H1 (cell line): Measurements from ENCODE around the gene SPP1. TPM values are rescaled to one million over a fixed set of nuclear protein-coding genes. Genes with fewer than 3 reads are reported as not detected.
"Not testable (repeated sequence)": the region's sequence is repeated elsewhere in the genome, so short reads cannot be mapped to it uniquely, and the experiment has no call there.

Experiments used
- CTCF ChIA-PET: fragments of 300-600 bp; sonication (Branson Sonifier 250); formaldehyde crosslinking; loops from one replicate; lab custom pipeline; 2021; ENCODE audit not compliant: partially characterized antibody; lab: Charles Lee
- POLR2A ChIA-PET: fragments of 300-600 bp; sonication (Branson Sonifier 250); formaldehyde crosslinking; loops from one replicate; lab custom pipeline; 2021; ENCODE audit warnings: inconsistent platforms; ENCODE audit not compliant: partially characterized antibody; lab: Charles Lee
- DNase-seq, 2 experiments: peaks; one replicate each; pipeline versions ENCODE4 v3.0.0 to v3.0.0-alpha.2; 2010 to 2022; ENCODE audit warnings: low spot score in 2 of 2, low read depth in 1 of 2, mixed read lengths in 1 of 2
- FAIRE-seq: peaks from 2 replicates; lab custom pipeline; 2011; peaks lifted over from hg19 to GRCh38; lab: Jason Lieb, UNC
- H2AFZ ChIP-seq: 2 replicates; pipeline ENCODE4 v1.8.1; 2012; ENCODE audit warnings: low read length, inconsistent platforms
- H2AK5ac ChIP-seq: 2 replicates; pipeline ENCODE4 v1.6.1; 2013; ENCODE audit warnings: low read depth, low read length
- H2BK120ac ChIP-seq: replicated peaks from 2 replicates; pipeline ENCODE3; 2013; ENCODE audit warnings: low read depth, low read length, inconsistent platforms
- H2BK12ac ChIP-seq: 2 replicates; pipeline ENCODE4 v1.6.1; 2013; ENCODE audit warnings: low read depth, low read length
- H2BK15ac ChIP-seq: 2 replicates; pipeline ENCODE4 v1.6.1; 2013; ENCODE audit warnings: low read length
- H2BK20ac ChIP-seq: 2 replicates; pipeline ENCODE4 v1.6.1; 2013; ENCODE audit warnings: low read length
- H2BK5ac ChIP-seq: 2 replicates; pipeline ENCODE4 v1.6.1; 2013; ENCODE audit warnings: low read depth, low read length
- H3K14ac ChIP-seq: 2 replicates; pipeline ENCODE4 v1.6.1; 2013; ENCODE audit warnings: inconsistent platforms; ENCODE audit not compliant: insufficient read length
- H3K18ac ChIP-seq: 2 replicates; pipeline ENCODE4 v1.6.1; 2013; ENCODE audit warnings: low read length; ENCODE audit errors: extremely low read depth
- H3K23ac ChIP-seq: 2 replicates; pipeline ENCODE4 v1.6.1; 2013; ENCODE audit warnings: inconsistent platforms; ENCODE audit not compliant: insufficient read length
- H3K23me2 ChIP-seq: 2 replicates; pipeline ENCODE4 v1.6.1; 2013; ENCODE audit warnings: low read depth, low read length
- H3K27ac ChIP-seq: 2 replicates; pipeline ENCODE4 v1.6.1; 2011; ENCODE audit warnings: low read depth, low read length, inconsistent platforms
- H3K27me3 ChIP-seq, 4 experiments: replicated peaks in 1 of 4; 1 replicate in 1 of 4; 2 replicates in 3 of 4; pipeline versions ENCODE4 v1.6.1 to v1.8.1; 2011 to 2013; ENCODE audit warnings: low read length in 3 of 4, mild to moderate bottlenecking in 3 of 4, inconsistent platforms in 2 of 4, mixed read lengths in 2 of 4, moderate library complexity in 1 of 4; ENCODE audit not compliant: control insufficient read depth in 3 of 4, insufficient read depth in 3 of 4; ENCODE audit errors: extremely low read depth in 1 of 4
- H3K36me3 ChIP-seq, 4 experiments: 2 replicates each; pipeline versions ENCODE4 v1.6.1 to v1.8.1; 2011 to 2013; ENCODE audit warnings: mild to moderate bottlenecking in 4 of 4, low read length in 3 of 4, moderate library complexity in 2 of 4, control low read depth in 1 of 4, inconsistent platforms in 1 of 4; ENCODE audit not compliant: insufficient read depth in 4 of 4, control insufficient read depth in 2 of 4
- H3K4ac ChIP-seq: replicated peaks from 2 replicates; pipeline ENCODE3; 2013; ENCODE audit warnings: low read length, low read depth, mixed read lengths, inconsistent platforms; ENCODE audit not compliant: insufficient read length
- H3K4me1 ChIP-seq, 4 experiments: replicated peaks in 1 of 4; 1 replicate in 1 of 4; 2 replicates in 3 of 4; pipeline versions ENCODE4 v1.6.1 to v1.8.1; 2011 to 2013; ENCODE audit warnings: low read length in 3 of 4, inconsistent platforms in 2 of 4, mixed read lengths in 1 of 4; ENCODE audit not compliant: insufficient read depth in 4 of 4, control insufficient read depth in 3 of 4
- H3K4me2 ChIP-seq, 2 experiments: 2 replicates each; pipeline versions ENCODE4 v1.6.1 to v1.8.1; 2011 to 2013; ENCODE audit warnings: low read depth in 2 of 2, low read length in 2 of 2, control low read depth in 1 of 2, inconsistent platforms in 1 of 2, mild to moderate bottlenecking in 1 of 2; ENCODE audit not compliant: insufficient read depth in 1 of 2
- H3K4me3 ChIP-seq, 4 experiments: fragments of 200-600, 300-600 bp in 1 of 4; sonication (generic), shearing (Covaris generic), sonication (Bioruptor Twin) in 1 of 4; 2 replicates each; pipeline versions ENCODE4 v1.5.1 to v1.8.1; 2011 to 2016; ENCODE audit warnings: low read length in 4 of 4, low read depth in 3 of 4, control low read depth in 2 of 4, inconsistent platforms in 2 of 4, mild to moderate bottlenecking in 2 of 4, mixed read lengths in 1 of 4, moderate library complexity in 1 of 4; ENCODE audit not compliant: insufficient read depth in 2 of 4; ENCODE audit errors: extremely low read depth in 1 of 4
- H3K56ac ChIP-seq: replicated peaks from 2 replicates; pipeline ENCODE3; 2013; ENCODE audit warnings: low read depth, mild to moderate bottlenecking, mixed read lengths, low read length, inconsistent platforms; ENCODE audit not compliant: insufficient read length
- H3K79me1 ChIP-seq: 2 replicates; pipeline ENCODE4 v1.6.1; 2013; ENCODE audit warnings: low read depth, low read length, control low read depth
- H3K79me2 ChIP-seq, 2 experiments: 2 replicates each; pipeline versions ENCODE4 v1.6.1 to v1.8.1; 2012 to 2013; ENCODE audit warnings: low read length in 2 of 2, mild to moderate bottlenecking in 2 of 2, inconsistent platforms in 1 of 2; ENCODE audit not compliant: insufficient read depth in 2 of 2, control insufficient read depth in 1 of 2
- H3K9ac ChIP-seq, 4 experiments: replicated peaks in 1 of 4; 1 replicate in 1 of 4; 2 replicates in 3 of 4; pipeline versions ENCODE4 v1.6.1 to v1.8.1; 2011 to 2013; ENCODE audit warnings: low read depth in 3 of 4, low read length in 3 of 4, control low read depth in 2 of 4, mild to moderate bottlenecking in 2 of 4, moderate library complexity in 2 of 4, inconsistent platforms in 1 of 4; ENCODE audit errors: extremely low read depth in 1 of 4
- H3K9me3 ChIP-seq, 2 experiments: 2 replicates each; pipeline versions ENCODE4 v1.6.1 to v1.8.1; 2012 to 2013; ENCODE audit warnings: mild to moderate bottlenecking in 2 of 2, moderate library complexity in 2 of 2, control low read depth in 1 of 2, inconsistent platforms in 1 of 2, low read depth in 1 of 2, low read length in 1 of 2, mixed read lengths in 1 of 2; ENCODE audit not compliant: insufficient read depth in 2 of 2
- H4K20me1 ChIP-seq, 2 experiments: replicated peaks in 1 of 2; 2 replicates each; pipeline versions ENCODE3 to v1.8.1; 2011 to 2013; ENCODE audit warnings: inconsistent platforms in 2 of 2, low read length in 2 of 2, mild to moderate bottlenecking in 1 of 2; ENCODE audit not compliant: insufficient read depth in 2 of 2, control insufficient read depth in 1 of 2
- H4K5ac ChIP-seq: 2 replicates; pipeline ENCODE4 v1.6.1; 2013; ENCODE audit warnings: low read length, low read depth, mixed read lengths, inconsistent platforms; ENCODE audit not compliant: insufficient read length
- H4K8ac ChIP-seq: 2 replicates; pipeline ENCODE4 v1.8.0; 2013; ENCODE audit warnings: mild to moderate bottlenecking, moderate library complexity, low read length, inconsistent platforms; ENCODE audit not compliant: insufficient read depth; ENCODE audit errors: extremely low read depth
- H4K91ac ChIP-seq: replicated peaks from 2 replicates; pipeline ENCODE3; 2013; ENCODE audit warnings: low read length, mixed read lengths, inconsistent platforms; ENCODE audit not compliant: insufficient read length
- YY1 ChIP-seq: IDR thresholded peaks from 2 replicates; pipeline ENCODE4 v1.6.1; 2011; ENCODE audit warnings: low read depth, mild to moderate bottlenecking, low read length
- WGBS, 2 experiments: shearing (Covaris generic) in 1 of 2; methylation state at CpG; one replicate each; pipeline versions ENCODE4 v1.1.6 to v1.1.7; 2013 to 2015; ENCODE audit warnings: low lambda C conversion rate in 2 of 2, mixed read lengths in 2 of 2, inconsistent platforms in 1 of 2, low coverage in 1 of 2, missing lambda C conversion rate in 1 of 2; ENCODE audit not compliant: insufficient replicate concordance in 2 of 2, insufficient coverage in 1 of 2, insufficient read length in 1 of 2; ENCODE audit errors: extremely low coverage in 1 of 2, missing lambda C conversion rate in 1 of 2; 5-methylcytosine and 5-hydroxymethylcytosine counted together
- polyA plus RNA-seq, 7 experiments: library from polyadenylated mRNA; depleted of rRNA in 3 of 7; stranded (reverse) in 5 of 7; unstranded in 2 of 7; fragments of >200 nt in 5 of 7; fragments of 200-250 nt in 2 of 7; gene quantifications; 1 replicate in 5 of 7; 2 replicates in 1 of 7; 4 replicates in 1 of 7; pipeline versions ENCODE4 v1.2.1 to v1.2.3, GENCODE V29; 2011 to 2013; ENCODE audit warnings: missing spikeins in 2 of 7, mixed read lengths in 2 of 7
- total RNA-seq: library from RNA; stranded (reverse); fragmentation: NEBNext Ultra II Directional; extraction: Animal tissue kit (Norgen Biotek cat#: 25700); gene quantifications from 2 replicates; pipeline ENCODE4 v1.2.1, GENCODE V29; 2021

The SPP1 gene
- total and polyA plus RNA-seq, 2 of the 8 experiments (the other 6 are each of a cell fraction or from before 2014, with no cell fraction given): 13.7 to 26.5 TPM

- H3K23ac ChIP-seq, H3K4me3 ChIP-seq, H2BK20ac ChIP-seq, H3K9ac ChIP-seq, H3K4me2 ChIP-seq, H3K18ac ChIP-seq, H3K9me3 ChIP-seq, H3K56ac ChIP-seq, POLR2A ChIA-PET, H3K4me1 ChIP-seq, H3K27me3 ChIP-seq, H4K20me1 ChIP-seq, H2AFZ ChIP-seq, H3K4ac ChIP-seq, H2BK120ac ChIP-seq, H4K91ac ChIP-seq, H2BK5ac ChIP-seq, DNase-seq, H3K27ac ChIP-seq, H2BK15ac ChIP-seq, H3K36me3 ChIP-seq, H4K5ac ChIP-seq, H2AK5ac ChIP-seq, H3K14ac ChIP-seq: not testable (repeated sequence)
- 93% methylated on average over 2 of the region's 2 CpGs; no CpG with 5 or more reads in 1 of the 2 experiments for WGBS, 2 experiments
- CTCF ChIA-PET: interaction anchor here (0.9 to 1.2 kb wide), 2 partner anchors 23 to 26 kb away, joined by 3 to 4 read pairs; no protein-coding TSS in a partner anchor
- 0 out of 2 replicates have a peak, but pooled peaks have one; percentile 37 for TF ChIP-seq YY1
- TF ChIP-seq, all 59 proteins: peak for 1; not testable (repeated sequence) for 58
- not testable (repeated sequence) for H4K8ac ChIP-seq, H3K79me1 ChIP-seq, H2BK12ac ChIP-seq, H3K23me2 ChIP-seq, FAIRE-seq, H3K79me2 ChIP-seq
These were observed 23.7 kb downstream of the SPP1 start for GRCh38 chr4:87999191-87999691.
